Measurements from ENCODE around the gene PNMA6F. TPM values are rescaled to one million over a fixed set of nuclear protein-coding genes. Genes with fewer than 3 reads are reported as not detected.
A peak's percentile ranks its signal among the peaks of the same experiment; 100 is the strongest.
"Not testable (repeated sequence)": the region's sequence is repeated elsewhere in the genome, so short reads cannot be mapped to it uniquely, and the experiment has no call there.

PNMA6F gene
- total RNA-seq, 6 donors from 2014 or later: not detected

- DNase-seq (peak; percentile 74 to 96), ATAC-seq (ENCODE audit: low FRiP score in 2 of 2) (peak; percentile 93 to 99)
- Histone ChIP-seq H3K4me3 (peak within 1 kb of the TSS; percentile 42 to 82 (median 72)), H3K27ac (peak within 1 kb of the TSS; percentile 51 to 81 (median 68)), H3K9me3 (peaks cover 0 to 9% (median 0%) of the 10 kb centered on the region in 4 donors), H3K36me3 (no peaks in the 10 kb centered on the region), H3K4me1 (peaks cover 0 to 6% (median 2%) of the 10 kb centered on the region in 4 donors), H3K27me3 (no peaks in the 10 kb centered on the region)
- TF ChIP-seq CTCF (IDR thresholded peaks at IDR 0.05): no peak
- peak in 2 of 4 donors; percentile 71 to 74 for TF ChIP-seq POLR2A (IDR thresholded peaks at IDR 0.05)
- TF ChIP-seq POLR2AphosphoS5 (IDR thresholded peaks at IDR 0.05): peak in 1 of 2 donors; percentile 72
- TF ChIP-seq EP300 (IDR thresholded peaks at IDR 0.05): no peak
- WGBS, 2 donors: 3 to 45% methylated on average over 13 to 81 of the region's 86 CpGs
Observed at GRCh38 chrX:153333821-153334653, 12.5 kb upstream of the PNMA6F start, which contains the start of gene ZNF275. Gene ZNF275 (plus strand): TSS chrX:153334153. CDS start chrX:153336680, 2,527 bp downstream.

GRCh38 chrX:153333266-153333665 lies 11.7 kb upstream of the PNMA6F start:
- peak overlapping the region in 2 of 4 donors; percentile 69 to 82 for H3K4me3 ChIP-seq
- no peak for TF ChIP-seq CTCF (IDR thresholded peaks at IDR 0.05)
- 75 to 76% methylated on average over 2 of the region's 2 CpGs for WGBS, 2 donors
- H3K27me3 ChIP-seq: no peaks in the 10 kb centered on the region
- H3K9me3 ChIP-seq: peaks cover 0 to 9% (median 0%) of the 10 kb centered on the region in 4 donors
- no peak for ATAC-seq (ENCODE audit: low FRiP score in 2 of 2)
- H3K4me1 ChIP-seq: peaks cover 0 to 6% (median 2%) of the 10 kb centered on the region in 4 donors
- no peaks in the 10 kb centered on the region for H3K36me3 ChIP-seq
- no peak overlapping the region for H3K27ac ChIP-seq
- DNase-seq: no peak

GRCh38 chrX:153327561-153327960 lies 6.0 kb upstream of the PNMA6F start:
- peaks cover 0 to 9% (median 2%) of the 10 kb centered on the region in 4 donors for H3K9me3 ChIP-seq
- ATAC-seq (ENCODE audit: low FRiP score in 2 of 2): no peak
- no peaks in the 10 kb centered on the region for H3K27me3 ChIP-seq
- TF ChIP-seq CTCF (IDR thresholded peaks at IDR 0.05) (no peak), EP300 (IDR thresholded peaks at IDR 0.05) (no peak), POLR2A (IDR thresholded peaks at IDR 0.05) (no peak), POLR2AphosphoS5 (IDR thresholded peaks at IDR 0.05) (no peak)
- no peak for DNase-seq
- no peak overlapping the region for H3K4me3 ChIP-seq
- no peaks in the 10 kb centered on the region for H3K36me3 ChIP-seq
- WGBS, 2 donors: 75 to 93% methylated on average over 2 to 4 of the region's 4 CpGs
- H3K4me1 ChIP-seq: no peaks in the 10 kb centered on the region
- H3K27ac ChIP-seq: no peak overlapping the region

GRCh38 chrX:153320555-153321184 lies 897 bp downstream of the PNMA6F start:
- H3K9me3 ChIP-seq: peaks cover 0 to 7% (median under 1%) of the 10 kb centered on the region in 4 donors
- no peaks in the 10 kb centered on the region for H3K27me3 ChIP-seq
- DNase-seq: no peak
- H3K27ac ChIP-seq: no peak overlapping the region
- ATAC-seq (ENCODE audit: low FRiP score in 2 of 2): no peak
- no peaks in the 10 kb centered on the region for H3K36me3 ChIP-seq
- 0 to 71% methylated on average over 1 to 4 of the region's 13 CpGs for WGBS, 2 donors
- TF ChIP-seq EP300 (IDR thresholded peaks at IDR 0.05) (no peak), POLR2AphosphoS5 (IDR thresholded peaks at IDR 0.05) (no peak), CTCF (IDR thresholded peaks at IDR 0.05) (no peak)
- no peak overlapping the region for H3K4me3 ChIP-seq
- H3K4me1 ChIP-seq: no peaks in the 10 kb centered on the region

- not testable (repeated sequence) for H3K27ac ChIP-seq; ATAC-seq (ENCODE audit: low FRiP score in 2 of 2); H3K4me1 ChIP-seq; H3K4me3 ChIP-seq; H3K27me3 ChIP-seq; H3K9me3 ChIP-seq; H3K36me3 ChIP-seq
- WGBS, 2 donors: 80 to 94% methylated on average over 1 of the region's 1 CpG
- DNase-seq: peak in 1 of 2 donors; percentile 19
Observed at GRCh38 chrX:153320047-153320443, 1.5 kb downstream of the PNMA6F start.

All from upper lobe of left lung (tissue), 6 donors.